ENCODE data around the gene LGALS7.
"Not testable (repeated sequence)": the region's sequence is repeated elsewhere in the genome, so short reads cannot be mapped to it uniquely, and the experiment has no call there.

LGALS7 gene

DNA sequence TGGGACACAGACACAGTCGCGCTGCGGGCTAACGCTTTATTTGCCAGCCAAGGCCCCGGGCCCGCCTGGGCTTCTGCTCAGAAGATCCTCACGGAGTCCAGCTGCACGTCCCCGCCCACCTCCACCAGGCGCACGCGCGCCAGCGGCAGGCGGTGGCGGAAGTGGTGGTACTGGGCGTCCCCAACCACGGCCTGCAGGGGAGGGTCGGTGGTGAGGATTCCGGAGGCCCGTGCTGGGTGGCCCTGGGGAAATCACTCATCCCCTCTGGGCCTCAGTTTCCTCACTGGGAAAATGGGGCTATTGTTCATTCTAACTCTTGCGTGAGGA is 2.4 kb downstream of the LGALS7 start:
- DNase-seq (ENCODE audit: low spot score) = not testable (repeated sequence)

DNA sequence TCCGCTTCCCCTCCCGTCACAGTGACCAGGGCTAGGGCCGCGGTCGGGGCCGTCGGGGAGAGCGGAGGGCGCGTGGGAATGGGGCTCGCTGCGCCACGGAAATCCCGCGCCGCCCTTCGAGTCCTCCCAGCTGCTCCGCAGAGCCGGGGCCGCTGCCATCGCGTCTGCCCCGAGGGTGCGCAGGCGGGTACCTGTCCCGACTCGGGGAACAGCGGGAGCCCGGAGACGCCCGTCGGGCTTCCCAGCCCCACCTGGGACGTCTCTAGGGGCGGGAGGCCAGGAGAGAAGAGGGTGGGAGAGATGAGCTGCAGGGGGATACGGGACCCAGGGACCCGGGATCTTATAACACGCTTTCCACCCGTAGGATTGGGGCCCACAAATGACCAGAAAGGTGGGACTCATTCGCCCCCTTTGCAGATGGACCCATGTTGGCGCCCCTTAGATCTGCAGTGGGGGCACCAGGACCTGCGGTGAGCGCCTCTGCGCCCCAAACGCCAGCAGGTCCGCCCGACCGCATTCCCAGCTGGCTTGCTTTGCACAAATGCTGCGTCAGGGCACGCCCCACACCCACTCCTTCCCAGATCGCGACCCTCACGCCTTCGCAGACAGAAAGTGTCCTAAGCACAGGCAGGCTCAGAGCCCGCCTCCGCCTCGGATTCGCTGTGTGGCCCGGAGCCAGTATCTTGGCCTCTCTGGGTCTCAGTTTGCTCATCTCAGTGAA is 2.9 kb downstream of the LGALS7 start:
- not testable (repeated sequence) for DNase-seq (ENCODE audit: low spot score)

DNA sequence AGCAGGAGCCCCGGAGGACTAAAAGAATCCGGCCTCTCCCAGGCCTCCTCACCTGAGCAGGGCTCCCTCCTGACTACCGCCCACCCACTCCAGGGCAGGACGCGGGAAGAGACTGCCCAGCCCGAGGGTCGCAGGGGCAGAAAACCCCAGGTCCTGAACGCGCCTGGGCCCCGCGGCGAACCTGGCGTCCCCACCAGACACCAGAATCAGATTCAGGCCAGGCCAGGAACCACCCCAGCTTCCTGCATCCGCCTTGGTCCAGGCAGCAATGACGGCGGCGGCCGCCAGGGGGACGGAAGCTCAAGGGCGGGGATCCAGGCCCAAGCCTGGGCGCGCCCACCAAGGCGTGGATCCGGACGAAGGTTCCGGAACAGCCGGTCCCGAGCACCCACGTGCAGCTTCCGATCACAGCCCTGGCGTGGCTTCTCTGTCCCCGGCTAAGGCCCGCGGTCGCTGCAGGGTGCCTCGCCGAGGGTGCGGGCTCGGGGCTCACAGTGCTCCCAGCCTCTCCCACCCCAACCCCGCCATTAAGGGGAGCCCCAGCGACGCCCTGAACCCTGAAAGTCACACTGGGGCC is 3.6 kb downstream of the LGALS7 start:
- peak; percentile 92 for DNase-seq (ENCODE audit: low spot score)

DNA sequence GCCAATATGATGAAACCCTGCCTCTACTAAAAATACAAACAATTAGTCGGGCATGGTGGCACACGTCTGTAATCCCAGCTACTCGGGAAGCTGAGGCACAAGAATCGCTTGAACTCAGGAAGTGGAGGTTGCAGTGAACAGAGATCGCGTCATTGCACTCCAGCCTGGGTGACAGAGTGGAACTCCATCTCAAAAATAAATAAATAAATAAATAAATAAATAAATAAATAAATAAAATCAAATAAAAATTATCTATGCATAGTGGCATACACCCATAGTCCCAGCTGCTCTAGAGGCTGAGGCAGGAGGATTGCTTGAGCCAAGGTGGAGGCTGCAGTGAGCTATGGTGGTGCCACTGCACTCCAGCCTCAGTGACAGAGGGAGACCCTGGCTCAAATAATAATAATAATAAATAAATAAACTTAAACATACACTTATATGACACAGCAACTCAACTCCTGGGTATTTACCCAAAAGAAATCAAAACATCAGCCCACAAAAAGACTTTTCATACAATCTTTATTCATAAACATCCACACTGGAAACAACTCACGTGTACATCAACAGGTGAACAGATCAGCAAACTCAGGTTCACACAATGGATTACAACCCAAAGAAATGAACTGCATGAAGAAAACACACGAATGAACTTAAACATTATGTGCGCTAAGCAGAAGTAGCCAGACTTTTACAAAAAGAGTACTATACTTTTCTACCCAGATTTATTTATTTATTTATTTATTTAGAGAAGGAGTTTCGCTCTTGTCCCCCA is 6.9 kb downstream of the LGALS7 start:
- no peak for DNase-seq (ENCODE audit: low spot score)

DNA sequence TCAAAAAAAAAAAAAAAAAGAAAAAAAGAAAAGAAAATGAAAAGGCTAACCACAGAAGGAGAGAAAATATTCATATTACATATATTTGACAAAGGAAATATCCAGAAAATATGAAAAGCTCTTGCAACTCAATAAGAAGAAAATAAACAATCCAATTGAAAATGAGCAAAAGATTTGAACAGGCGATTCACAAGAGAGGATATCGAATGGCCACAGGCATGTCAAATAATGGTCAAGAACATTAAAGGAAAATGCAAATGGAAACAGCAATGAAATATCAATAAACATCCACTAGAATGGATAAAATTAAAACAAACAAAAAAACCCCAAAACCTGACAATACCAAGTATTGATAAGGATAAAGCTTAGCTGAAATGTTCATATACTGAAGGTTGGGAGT is 8.1 kb downstream of the LGALS7 start:
- no peak for DNase-seq (ENCODE audit: low spot score)

DNA sequence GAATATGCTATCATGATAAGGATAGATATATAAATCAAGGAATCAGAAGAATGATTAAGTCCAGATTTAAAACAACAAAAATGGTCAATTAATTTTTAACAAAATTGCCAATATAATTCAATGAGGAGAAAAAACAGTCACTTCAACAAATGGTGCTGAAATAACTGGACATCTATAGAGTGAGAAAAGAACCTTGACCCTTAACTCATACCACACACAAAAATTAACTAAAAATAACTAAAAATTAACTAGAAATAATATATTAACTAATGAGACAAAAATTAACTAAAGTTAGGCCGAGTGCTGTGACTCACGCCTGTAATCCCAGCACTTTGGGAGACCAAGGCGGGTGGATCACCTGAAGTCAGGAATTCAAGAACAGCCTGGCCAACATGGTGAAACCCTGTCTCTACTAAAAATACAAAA is 9.5 kb downstream of the LGALS7 start:
- no peak for DNase-seq (ENCODE audit: low spot score)

DNA sequence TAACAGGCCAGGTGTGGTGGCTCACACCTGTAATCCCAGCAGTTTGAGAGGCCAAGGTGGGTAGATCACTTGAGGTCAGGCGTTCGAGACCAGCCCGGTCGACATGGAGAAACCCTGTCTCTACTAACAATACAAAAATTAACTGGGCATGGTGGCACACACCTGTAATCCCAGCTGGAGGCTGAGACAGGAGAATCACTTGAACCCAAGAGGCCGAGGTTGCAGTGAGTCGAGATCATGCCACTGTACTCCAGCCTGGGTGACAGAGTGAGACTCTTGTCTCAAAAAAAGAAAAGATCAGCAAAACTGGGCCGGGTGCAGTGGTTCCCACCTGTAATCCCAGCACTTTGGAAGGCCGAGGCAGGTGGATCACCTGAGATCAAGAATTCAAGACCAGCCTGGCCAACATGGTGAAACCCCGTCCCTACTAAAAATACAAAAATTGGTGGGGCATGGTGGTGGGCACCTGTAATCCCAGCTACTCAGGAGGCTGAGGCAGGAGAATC is 11.4 kb downstream of the LGALS7 start:
- not testable (repeated sequence) for DNase-seq (ENCODE audit: low spot score)

DNA sequence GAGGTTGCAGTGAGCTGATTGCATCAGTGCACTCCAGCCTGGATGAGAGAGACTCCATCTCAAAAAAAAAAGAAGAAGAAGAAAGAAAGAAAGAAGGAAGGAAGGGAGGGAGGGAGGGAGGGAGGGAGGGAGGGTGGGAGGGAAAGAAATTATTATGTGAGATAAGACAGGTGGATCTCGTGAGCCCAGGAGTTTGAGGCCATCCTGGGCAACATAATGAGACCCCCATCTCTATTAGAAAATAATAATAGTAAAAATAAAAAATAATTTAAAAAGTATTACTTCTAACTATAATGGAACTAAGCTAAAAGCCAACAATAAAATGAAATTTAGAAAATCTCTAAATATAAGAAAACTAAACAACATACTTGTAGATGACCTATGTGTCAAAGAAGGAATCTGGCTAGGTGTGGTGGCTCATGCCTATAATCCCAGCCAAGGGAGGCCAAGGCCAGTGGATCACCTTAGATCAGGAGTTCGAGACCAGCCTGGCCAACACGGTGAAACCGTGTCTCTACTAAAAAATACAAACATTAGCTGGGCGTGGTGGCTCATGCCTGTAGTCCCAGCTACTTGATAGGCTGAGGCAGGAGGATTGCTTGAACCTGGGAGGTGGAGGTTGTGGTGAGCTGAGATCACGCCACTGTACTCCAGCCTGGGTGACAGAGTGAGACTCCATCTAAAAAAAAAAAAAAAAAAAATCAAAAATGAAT is 12.4 kb downstream of the LGALS7 start:
- not testable (repeated sequence) for DNase-seq (ENCODE audit: low spot score)

DNA sequence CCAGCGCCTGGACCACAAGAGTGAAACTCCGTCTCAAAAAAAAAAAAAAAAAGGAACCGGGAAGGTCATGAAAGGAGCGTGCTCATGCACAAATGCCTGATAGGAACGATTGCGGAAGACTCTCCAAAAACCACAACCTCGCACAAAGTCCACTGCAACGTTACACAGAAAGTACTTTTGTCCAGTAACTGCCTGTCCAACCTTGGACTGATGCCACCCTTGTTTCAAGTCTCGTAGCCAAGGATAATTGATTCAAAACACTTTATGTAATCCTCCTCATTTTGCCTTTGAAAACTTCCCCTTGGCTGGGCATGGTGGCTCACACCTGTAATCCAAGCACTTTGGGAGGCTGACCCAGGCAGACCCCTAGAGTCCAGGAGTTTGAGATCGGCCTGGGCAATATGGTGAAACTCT is 13.7 kb downstream of the LGALS7 start:
- no peak for DNase-seq (ENCODE audit: low spot score)

DNA sequence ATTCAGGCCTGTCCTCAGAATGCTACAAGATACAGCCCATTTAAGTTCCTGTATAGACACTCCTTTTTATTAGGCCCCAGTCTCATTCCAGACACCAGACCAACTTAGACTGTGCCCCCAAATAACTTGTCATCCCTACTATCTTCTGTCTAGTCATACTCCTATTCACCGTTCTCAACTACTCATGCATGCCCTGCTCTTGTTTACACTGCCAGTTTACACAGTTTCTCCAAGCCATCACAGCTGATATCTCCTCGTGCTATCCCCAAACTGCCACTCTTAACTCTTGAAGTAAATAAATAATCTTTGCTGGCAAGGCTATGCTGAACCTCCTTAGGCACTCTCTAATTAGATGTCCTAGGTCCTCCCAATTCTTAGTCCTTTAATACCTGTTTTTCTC is 19.1 kb downstream of the LGALS7 start:
- not testable (repeated sequence) for DNase-seq (ENCODE audit: low spot score)

DNA sequence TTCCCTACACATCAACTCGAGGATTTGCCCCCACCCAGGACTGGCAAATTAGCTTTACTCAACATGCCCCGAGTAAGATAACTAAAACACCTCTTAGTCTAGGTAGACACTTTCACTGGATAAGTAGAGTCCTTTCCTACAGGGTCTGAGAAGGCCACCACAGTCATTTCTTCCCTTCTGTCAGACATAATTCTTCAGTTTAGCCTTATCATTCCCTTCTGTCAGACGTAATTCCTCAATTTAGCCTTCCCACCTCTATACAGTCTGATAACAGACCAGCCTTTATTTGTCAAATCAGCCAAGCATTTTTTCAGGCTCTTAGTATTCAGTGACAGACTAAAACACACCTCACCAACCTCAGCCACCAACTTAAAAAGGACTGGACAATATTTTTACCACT is 19.5 kb downstream of the LGALS7 start:
- not testable (repeated sequence) for DNase-seq (ENCODE audit: low spot score)

DNA sequence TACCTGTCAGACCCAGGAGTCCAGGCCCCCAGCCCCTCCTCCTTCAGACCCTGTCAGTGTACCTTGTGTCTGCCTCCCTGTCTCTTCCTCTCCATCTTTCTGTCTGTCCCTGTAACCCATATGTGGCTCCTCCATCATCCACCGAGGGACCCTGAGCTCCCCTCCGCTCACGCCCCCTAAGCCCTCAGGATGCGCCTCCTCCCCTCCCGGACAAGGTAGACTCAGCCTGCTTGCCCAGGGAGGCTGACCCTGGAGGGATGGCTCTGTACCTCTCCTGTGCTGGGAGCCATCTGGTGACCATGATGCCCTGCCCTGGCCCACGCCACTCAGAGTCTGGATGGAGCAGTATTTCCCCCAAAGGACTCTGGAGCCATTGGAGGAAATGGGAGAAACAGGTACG is 28.0 kb downstream of the LGALS7 start:
- no peak for DNase-seq (ENCODE audit: low spot score)

DNA sequence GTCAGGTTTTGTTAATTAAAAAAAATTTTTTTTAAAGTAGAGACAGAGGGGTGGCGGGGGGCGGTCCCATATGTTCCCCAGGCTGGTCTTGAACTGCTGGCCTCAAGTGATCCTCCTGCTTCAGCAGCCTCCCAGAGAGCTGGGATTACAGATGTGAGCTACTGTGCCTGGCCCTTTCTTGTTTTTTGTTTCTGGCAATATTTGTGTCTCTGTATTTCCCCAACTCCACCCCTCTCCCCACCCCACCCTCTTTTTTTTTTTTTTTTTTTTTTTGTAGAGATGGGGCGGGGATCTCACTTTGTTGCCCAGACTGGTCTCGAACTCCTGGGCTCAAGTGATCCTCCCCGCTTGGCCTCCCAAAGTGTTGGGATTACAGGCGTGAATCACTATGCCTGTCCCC is 28.4 kb downstream of the LGALS7 start:
- DNase-seq (ENCODE audit: low spot score) = no peak

DNA sequence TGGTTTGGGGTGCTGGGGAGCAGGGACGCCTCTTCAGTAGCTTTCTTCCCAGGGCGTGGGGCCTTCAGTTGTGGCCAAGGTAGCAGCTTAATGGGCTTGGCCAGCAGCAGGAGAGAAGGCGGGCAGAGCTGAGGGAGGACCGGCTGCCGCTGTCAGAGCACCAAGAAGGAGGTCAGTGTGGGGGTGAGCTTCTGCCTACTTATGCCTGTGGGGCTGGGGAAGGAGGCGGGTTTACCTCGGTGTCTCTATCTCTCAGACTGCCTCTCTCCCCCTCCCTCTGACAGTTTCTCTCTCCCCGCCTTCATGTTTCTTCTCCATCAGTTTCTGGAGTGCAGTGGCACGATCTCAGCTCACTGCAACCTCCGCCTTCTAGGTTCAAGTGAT is 29.0 kb downstream of the LGALS7 start, which contains the start of gene CAPN12:
TSS of gene CAPN12 (minus strand) at position 177 of the 384 bp plus-strand sequence. CDS start 309 bp downstream, outside the sequence.
- DNase-seq (ENCODE audit: low spot score) = no peak

DNA sequence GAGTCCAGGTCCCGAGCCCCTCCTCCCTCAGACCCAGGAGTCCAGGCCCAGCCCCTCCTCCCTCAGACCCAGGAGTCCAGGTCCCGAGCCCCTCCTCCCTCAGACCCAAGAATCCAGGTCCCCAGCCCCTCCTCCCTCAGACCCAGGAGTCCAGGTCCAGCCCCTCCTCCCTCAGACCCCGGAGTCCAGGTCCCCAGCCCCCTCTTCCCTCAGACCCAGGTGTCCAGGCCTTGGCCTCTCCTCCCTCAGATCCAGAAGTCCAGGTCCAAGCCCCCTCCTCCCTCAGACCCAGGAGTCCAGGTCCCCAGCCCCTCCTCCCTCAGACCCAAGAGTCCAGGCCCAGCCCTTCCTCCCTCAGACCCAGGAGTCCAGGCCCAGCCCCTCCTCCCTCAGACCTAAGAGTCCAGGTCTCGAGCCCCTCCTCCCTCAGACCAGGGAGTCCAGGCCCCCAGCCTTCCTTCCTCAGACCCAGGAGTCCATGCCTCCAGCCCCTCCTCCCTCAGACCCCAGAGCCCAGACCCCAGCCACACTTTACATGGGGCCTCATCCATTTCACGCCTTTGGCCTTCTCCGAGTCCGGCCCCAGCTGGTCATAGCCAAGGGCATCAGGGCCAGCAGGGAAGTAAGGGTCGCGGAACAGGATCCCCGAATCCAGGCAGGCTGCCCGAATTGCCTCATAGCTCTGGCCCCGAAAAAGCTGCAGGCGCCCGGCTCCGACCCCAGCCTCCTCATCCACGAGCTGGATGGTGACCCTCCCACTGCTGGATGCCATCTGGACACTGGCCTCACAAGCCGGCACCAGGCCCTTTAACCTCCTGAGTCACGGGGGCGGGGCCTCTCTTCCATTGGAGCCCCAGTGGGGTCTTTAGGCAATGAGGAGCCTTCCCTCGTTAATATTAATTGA is 29.7 kb downstream of the LGALS7 start:
- DNase-seq (ENCODE audit: low spot score) = no peak

DNA sequence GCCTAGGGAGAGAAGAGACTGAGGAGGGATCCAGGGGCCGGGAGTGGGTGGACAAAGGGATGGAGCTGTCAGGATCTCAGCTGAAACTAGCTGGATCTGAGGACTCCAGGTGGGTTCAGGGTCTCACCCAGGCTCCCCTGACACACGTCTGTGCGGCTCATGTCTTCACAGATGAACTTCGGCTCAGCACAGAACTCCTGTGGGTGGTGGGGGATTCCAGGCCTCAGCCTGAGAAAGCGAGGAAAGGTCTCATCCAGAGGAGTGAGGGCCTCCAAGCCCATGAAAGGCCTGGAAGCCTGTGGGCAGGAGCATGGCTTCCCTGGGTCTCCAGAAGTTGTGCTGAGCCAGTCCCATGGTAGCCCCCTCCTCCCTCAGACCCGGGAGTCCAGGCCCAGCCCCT is 30.4 kb downstream of the LGALS7 start:
- no peak for DNase-seq (ENCODE audit: low spot score)

DNA sequence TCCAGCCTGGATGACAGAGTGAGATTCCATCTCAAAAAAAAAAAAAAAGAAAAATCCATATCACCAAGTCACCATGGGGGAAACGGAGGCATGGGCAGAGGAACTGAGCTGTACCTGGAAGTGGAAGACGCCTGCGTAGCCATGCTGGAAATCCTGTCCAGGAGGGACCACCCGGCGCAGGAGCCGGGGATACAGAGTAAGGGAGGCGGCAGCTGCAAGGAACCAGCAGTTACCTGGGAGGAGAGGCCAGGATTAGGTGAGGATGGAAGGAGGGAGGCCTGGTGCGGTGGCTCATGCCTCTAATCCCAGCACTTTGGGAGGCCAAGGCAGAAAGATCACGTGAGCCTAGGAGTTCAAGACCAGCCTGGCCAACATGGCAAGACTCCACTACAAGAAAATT is 31.0 kb downstream of the LGALS7 start:
- no peak for DNase-seq (ENCODE audit: low spot score)

DNA sequence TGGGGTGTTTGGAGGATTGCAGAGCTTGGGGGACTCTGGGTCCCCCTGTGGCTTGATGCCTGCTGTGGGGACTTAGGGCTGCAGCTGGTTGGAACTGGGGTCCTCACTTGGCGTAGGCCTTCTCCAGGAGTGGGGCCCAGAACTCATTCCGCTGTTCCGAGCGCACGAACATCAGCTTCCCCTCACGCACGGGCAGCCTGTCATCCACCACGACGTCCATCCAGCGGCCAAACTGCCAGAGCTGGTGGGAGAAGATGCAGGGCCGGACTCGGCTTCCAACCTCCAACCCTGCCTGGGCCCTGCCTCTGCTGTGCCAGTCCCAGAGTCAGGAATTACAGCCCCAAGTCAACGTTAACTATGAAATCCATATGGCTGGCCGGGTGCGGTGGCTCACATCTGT is 31.6 kb downstream of the LGALS7 start:
- DNase-seq (ENCODE audit: low spot score) = no peak

DNA sequence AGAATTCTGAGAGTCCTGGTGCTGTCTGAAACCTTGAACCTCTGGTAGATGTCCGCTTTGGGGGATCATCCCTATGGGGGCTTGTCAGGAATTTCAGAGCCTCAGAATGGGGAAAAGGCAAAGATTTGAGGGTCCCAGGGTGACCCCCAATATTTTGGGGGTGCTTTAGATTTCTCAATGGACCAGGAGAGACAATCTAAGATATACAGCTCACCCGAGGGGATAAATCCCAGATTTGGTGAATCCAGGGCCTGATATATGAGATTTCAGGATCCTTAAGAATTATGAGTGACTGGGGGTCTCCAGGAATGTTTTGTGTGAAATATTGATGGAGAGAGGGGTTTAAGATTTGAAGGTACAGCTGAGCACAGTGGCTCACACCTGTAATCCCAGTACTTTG is 32.4 kb downstream of the LGALS7 start:
- DNase-seq (ENCODE audit: low spot score) = no peak

DNA sequence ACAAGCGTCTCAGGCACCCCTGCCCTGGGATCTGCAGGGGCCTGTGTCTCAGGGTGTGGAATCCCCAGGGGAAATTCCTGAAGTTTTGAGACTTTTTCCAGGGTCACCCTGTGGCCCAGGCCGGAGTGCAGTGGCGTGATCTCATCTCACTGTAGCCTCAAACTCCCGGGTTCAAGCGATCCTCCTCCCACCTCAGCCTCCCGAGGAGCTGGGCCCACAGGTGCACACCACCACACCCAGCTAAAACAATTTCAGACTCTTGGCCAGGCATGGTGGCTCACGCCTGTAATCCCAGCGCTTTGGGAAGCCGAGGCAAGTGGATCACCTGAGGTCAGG is 33.1 kb downstream of the LGALS7 start:
- no peak for DNase-seq (ENCODE audit: low spot score)

DNA sequence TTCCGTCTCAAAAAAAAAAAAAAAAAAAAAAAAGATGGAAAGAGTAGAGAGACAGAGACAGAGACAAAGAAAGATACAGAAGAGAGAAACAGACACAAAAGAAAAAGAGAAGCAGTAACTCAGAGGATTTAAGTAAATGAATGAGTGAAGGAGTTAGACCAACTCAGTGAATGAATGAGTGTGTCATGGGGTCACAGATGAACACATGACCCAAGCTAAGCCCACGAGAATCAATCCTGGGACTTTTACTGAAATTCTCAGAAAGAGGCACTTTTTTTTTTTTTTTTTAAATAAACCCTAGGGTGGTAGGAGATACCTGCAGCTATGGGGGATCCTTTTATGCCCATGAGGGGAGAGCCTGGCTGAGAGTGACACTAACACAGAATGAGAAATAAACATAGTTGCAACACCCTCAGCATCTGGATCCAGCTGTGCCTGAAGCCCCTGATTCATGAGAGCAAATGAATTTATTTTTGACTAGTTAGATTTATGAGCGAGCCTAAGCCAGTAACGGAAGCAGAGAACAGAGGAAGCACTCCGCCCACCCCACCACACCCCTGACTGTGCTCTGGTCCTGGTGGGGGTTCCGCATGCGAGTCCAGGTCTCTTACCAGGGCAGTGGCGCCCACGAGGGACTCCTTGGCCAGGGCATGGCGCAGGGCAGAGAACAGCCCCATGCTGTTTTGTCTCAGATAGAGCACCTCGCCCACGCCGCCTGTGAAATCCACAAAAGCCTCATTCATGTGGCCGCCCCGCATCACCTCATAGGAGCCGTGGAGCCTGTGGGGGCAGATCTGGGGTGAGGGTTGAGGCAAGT is 33.7 kb downstream of the LGALS7 start:
- DNase-seq (ENCODE audit: low spot score) = no peak
